Astrocyte (in vitro differentiated cells and primary cell): ENCODE results near the gene ETV6.

ENCODE experiments used
- EZH2 ChIP-seq: IDR thresholded peaks from 2 replicates; pipeline ENCODE4 v1.6.1; 2012; ENCODE audit warnings: mild to moderate bottlenecking, low read length, inconsistent platforms; ENCODE audit not compliant: insufficient read depth
- TF ChIP-seq, protein P1 (sequence below): IDR thresholded peaks from 2 replicates; pipeline ENCODE4 v1.5.1; 2011; ENCODE audit warnings: low read depth, mild to moderate bottlenecking, inconsistent platforms, low read length, moderate library complexity; ENCODE audit not compliant: insufficient read depth

DNA sequence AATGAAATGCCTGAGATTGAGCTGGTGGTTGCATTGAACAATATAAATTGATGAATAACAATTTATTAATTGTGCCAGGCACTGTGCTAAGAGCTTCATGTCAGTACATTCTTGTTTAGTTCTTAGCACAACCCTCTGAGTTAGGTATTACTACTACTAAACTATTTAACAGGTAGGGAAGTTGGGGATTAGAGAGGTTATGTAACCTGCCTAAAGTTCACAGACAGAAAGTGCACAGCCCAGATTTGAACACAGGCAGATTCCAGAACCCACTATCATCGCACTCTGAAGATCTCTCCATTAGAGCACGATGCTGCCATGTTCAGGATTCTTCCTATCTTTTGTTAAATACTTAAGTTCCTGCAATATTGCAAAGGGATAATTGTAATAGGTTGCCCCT, 49.3 kb downstream of the ETV6 start:
- TF ChIP-seq, protein P1, sequence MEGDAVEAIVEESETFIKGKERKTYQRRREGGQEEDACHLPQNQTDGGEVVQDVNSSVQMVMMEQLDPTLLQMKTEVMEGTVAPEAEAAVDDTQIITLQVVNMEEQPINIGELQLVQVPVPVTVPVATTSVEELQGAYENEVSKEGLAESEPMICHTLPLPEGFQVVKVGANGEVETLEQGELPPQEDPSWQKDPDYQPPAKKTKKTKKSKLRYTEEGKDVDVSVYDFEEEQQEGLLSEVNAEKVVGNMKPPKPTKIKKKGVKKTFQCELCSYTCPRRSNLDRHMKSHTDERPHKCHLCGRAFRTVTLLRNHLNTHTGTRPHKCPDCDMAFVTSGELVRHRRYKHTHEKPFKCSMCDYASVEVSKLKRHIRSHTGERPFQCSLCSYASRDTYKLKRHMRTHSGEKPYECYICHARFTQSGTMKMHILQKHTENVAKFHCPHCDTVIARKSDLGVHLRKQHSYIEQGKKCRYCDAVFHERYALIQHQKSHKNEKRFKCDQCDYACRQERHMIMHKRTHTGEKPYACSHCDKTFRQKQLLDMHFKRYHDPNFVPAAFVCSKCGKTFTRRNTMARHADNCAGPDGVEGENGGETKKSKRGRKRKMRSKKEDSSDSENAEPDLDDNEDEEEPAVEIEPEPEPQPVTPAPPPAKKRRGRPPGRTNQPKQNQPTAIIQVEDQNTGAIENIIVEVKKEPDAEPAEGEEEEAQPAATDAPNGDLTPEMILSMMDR = no peak
- TF ChIP-seq EZH2 = no peak
